Kidney epithelial cell (primary cell): ENCODE measurements around the gene TNPO1. TPM values are rescaled to one million over a fixed set of nuclear protein-coding genes. Genes with fewer than 3 reads are reported as not detected.
"Not testable (repeated sequence)": the region's sequence is repeated elsewhere in the genome, so short reads cannot be mapped to it uniquely, and the experiment has no call there.

Experiments
- DNase-seq: peaks from one replicate; pipeline ENCODE4 v3.0.0-alpha.2; 2010; ENCODE audit warnings: low read depth
- H3K27me3 ChIP-seq: 2 replicates; pipeline ENCODE4 v1.6.0; 2011; ENCODE audit warnings: low read length; ENCODE audit not compliant: control insufficient read depth, insufficient read depth
- H3K36me3 ChIP-seq: 2 replicates; pipeline ENCODE4 v1.5.1; 2011; ENCODE audit warnings: low read length; ENCODE audit not compliant: control insufficient read depth, insufficient read depth
- H3K4me3 ChIP-seq: 2 replicates; pipeline ENCODE4 v1.5.1; 2011; ENCODE audit warnings: low read depth, mild to moderate bottlenecking, control low read depth, low read length
- CTCF ChIP-seq: IDR thresholded peaks from 2 replicates; pipeline ENCODE4 v1.5.1; 2011; ENCODE audit warnings: mild to moderate bottlenecking, moderate library complexity, low read length, control low read depth, inconsistent platforms; ENCODE audit not compliant: insufficient read depth, poor library complexity, severe bottlenecking
- total RNA-seq: library from RNA; depleted of rRNA; stranded (reverse); fragments of >200 nt; gene quantifications from 2 replicates; pipeline ENCODE4 v1.2.3, GENCODE V29; 2015

Gene TNPO1
- total RNA-seq, 1 donor from 2014 or later: 118 TPM

GRCh38 chr5:72921886-72922285 lies 105.4 kb downstream of the TNPO1 start:
- H3K27me3 ChIP-seq: no peaks in the 10 kb centered on the region
- H3K4me3 ChIP-seq: no peak overlapping the region
- H3K36me3 ChIP-seq: no peaks in the 10 kb centered on the region
- DNase-seq: no peak
- no peak for TF ChIP-seq CTCF

- no peaks in the 10 kb centered on the region for H3K27me3 ChIP-seq
- no peak overlapping the region for H3K4me3 ChIP-seq
- H3K36me3 ChIP-seq: no peaks in the 10 kb centered on the region
- no peak for DNase-seq
- no peak for TF ChIP-seq CTCF
These were observed 106.0 kb downstream of the TNPO1 start for GRCh38 chr5:72922422-72922821.

GRCh38 chr5:72925336-72926010 lies 109.0 kb downstream of the TNPO1 start:
- DNase-seq: no peak
- no peaks in the 10 kb centered on the region for H3K36me3 ChIP-seq
- no peak for TF ChIP-seq CTCF
- no peak overlapping the region for H3K4me3 ChIP-seq
- H3K27me3 ChIP-seq: no peaks in the 10 kb centered on the region

- not testable (repeated sequence) for DNase-seq, H3K36me3 ChIP-seq, H3K27me3 ChIP-seq, H3K4me3 ChIP-seq
These were observed 116.2 kb downstream of the TNPO1 start for GRCh38 chr5:72932686-72933085.

- H3K27me3 ChIP-seq, H3K36me3 ChIP-seq, H3K4me3 ChIP-seq, DNase-seq: not testable (repeated sequence)
These were observed 118.7 kb downstream of the TNPO1 start for GRCh38 chr5:72934953-72935725.

- DNase-seq: no peak
- no peak for TF ChIP-seq CTCF
- Histone ChIP-seq H3K36me3 (no peaks in the 10 kb centered on the region), H3K27me3 (no peaks in the 10 kb centered on the region), H3K4me3 (no peak overlapping the region)
These were observed 120.4 kb downstream of the TNPO1 start for GRCh38 chr5:72936893-72937292.
